Ascending aorta (tissue), 2 donors: Measurements from ENCODE around the gene LMNTD1. TPM values are rescaled to one million over a fixed set of nuclear protein-coding genes. Genes with fewer than 3 reads are reported as not detected.

ENCODE experiments used
- DNase-seq, 2 donors: peaks; one replicate each; pipeline ENCODE4 v3.0.0-alpha.2; 2019; ENCODE audit warnings: low spot score in 2 of 2
- H3K27ac ChIP-seq, 2 donors: fragments of 200-600 bp; sonication (generic); one replicate each; pipeline ENCODE4 v1.5.1; 2016 to 2017; ENCODE audit warnings: mild to moderate bottlenecking in 1 of 2
- H3K27me3 ChIP-seq: fragments of 200-600 bp; sonication (generic); one replicate; pipeline ENCODE4 v1.5.1; 2017
- H3K36me3 ChIP-seq, 2 donors: fragments of 200-600 bp; sonication (generic); one replicate each; pipeline ENCODE4 v1.5.1; 2016
- H3K4me1 ChIP-seq, 2 donors: fragments of 200-600 bp; sonication (generic); one replicate each; pipeline ENCODE4 v1.5.1; 2016 to 2017; ENCODE audit warnings: mild to moderate bottlenecking in 1 of 2
- H3K4me3 ChIP-seq, 2 donors: fragments of 200-600 bp; sonication (generic); one replicate each; pipeline ENCODE4 v1.5.1; 2016 to 2017; ENCODE audit warnings: mild to moderate bottlenecking in 1 of 2
- H3K9me3 ChIP-seq, 2 donors: fragments of 200-600 bp; sonication (generic); one replicate each; pipeline ENCODE4 v1.5.1; 2016
- CTCF ChIP-seq, 3 experiments: fragments of 200-600 bp in 2 of 3; fragments of 450-650 bp in 1 of 3; sonication (generic) in 2 of 3; IDR thresholded peaks; one replicate each; pipeline ENCODE4 v1.5.1; 2016 to 2019; ENCODE audit warnings: antibody characterized with exemption in 3 of 3, mild to moderate bottlenecking in 1 of 3, moderate library complexity in 1 of 3
- intact Hi-C: fragments of 100-400 bp; cut with DNase I; formaldehyde crosslinking; loops from one replicate; pipeline ENCODE4 v1.15.1; 2023
- total RNA-seq: library from RNA; depleted of rRNA; stranded (reverse); fragments of >200 nt; gene quantifications from one replicate; pipeline ENCODE4 v1.1.0, GENCODE V29; 2016

The LMNTD1 gene
- total RNA-seq, 1 donor from 2014 or later, result not detected

DNA sequence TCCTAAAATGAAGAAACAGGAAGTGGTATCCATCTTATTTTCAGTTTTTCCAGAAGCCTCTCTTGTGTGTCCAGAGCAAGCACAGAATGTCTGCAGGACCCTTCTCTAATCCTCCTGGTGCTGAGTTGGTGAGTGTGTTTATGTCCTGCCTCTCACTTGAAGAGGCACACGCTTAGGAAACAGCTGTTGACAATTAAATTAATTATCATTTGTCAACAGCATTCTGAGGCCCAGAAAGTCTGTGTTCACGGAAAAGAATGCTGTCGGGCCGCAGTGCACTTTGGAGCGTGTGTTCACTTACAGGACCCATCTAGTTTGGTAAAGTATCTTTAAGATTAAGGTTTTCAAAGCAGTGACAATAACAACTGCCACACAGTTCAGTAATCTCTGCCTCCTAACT lies 70.5 kb downstream of the LMNTD1 start:
- Histone ChIP-seq H3K4me1 (no peaks in the 10 kb centered on the region), H3K36me3 (no peaks in the 10 kb centered on the region), H3K27ac (no peak overlapping the region), H3K4me3 (no peak overlapping the region), H3K27me3 (no peaks in the 10 kb centered on the region), H3K9me3 (no peaks in the 10 kb centered on the region)
- intact Hi-C loops, result no loop called here
- no peak for TF ChIP-seq CTCF (IDR thresholded peaks at IDR 0.05)
- no peak for DNase-seq

GRCh38 chr12:25480145-25480544 lies 72.9 kb downstream of the LMNTD1 start:
- Histone ChIP-seq H3K4me3 (no peak overlapping the region), H3K27me3 (no peaks in the 10 kb centered on the region), H3K36me3 (no peaks in the 10 kb centered on the region), H3K27ac (no peak overlapping the region), H3K4me1 (no peaks in the 10 kb centered on the region), H3K9me3 (no peaks in the 10 kb centered on the region)
- no peak for DNase-seq
- no peak for TF ChIP-seq CTCF (IDR thresholded peaks at IDR 0.05)
- intact Hi-C loops, result no loop called here

DNA sequence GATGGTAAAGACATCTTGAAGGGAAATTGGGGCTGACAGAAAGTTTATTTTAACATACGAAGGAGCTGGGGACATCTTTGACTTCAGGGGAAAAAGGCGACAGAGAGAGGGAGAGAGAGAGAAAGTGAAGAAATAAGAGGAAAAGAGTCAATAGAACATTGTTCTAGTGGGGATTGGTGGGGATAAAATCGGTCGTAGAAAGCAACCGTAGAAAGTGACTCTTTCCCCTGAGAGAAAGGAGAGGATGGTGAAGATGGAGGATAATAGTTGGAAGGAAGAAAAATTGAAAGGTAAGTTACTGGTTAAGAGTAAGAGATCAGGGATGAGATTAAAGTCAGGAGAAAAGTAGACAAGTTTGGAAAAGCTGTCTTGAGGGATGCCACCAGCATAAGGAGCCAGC lies 75.9 kb downstream of the LMNTD1 start:
- intact Hi-C loops, result no loop called here
- no peak for DNase-seq
- Histone ChIP-seq H3K4me3 (no peak overlapping the region), H3K36me3 (no peaks in the 10 kb centered on the region), H3K9me3 (no peaks in the 10 kb centered on the region), H3K4me1 (no peaks in the 10 kb centered on the region), H3K27ac (no peak overlapping the region), H3K27me3 (no peaks in the 10 kb centered on the region)
- no peak for TF ChIP-seq CTCF (IDR thresholded peaks at IDR 0.05)

- no peak for DNase-seq
These were observed 80.6 kb downstream of the LMNTD1 start for GRCh38 chr12:25472453-25472852.

DNA sequence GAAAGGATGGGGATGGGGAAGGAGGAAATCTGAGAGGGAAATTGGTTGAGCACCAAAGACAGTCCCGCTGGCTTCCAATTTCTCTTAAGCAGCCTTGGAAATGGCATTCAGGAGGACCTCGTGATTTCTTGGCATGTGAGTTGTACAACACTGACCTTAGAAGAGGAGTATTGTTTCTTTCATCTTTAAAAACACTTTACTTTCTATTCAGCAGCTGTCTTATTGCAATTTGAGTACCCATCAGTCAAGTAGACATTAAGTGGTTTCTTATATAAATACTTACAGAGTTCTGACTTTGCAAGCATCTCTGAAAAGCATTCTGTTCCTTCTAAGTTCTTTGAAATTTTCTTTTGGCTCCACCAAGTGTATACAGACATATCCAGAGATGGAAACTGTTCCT lies 83.2 kb downstream of the LMNTD1 start:
- Histone ChIP-seq H3K4me3 (no peak overlapping the region), H3K36me3 (no peaks in the 10 kb centered on the region), H3K9me3 (no peaks in the 10 kb centered on the region), H3K4me1 (no peaks in the 10 kb centered on the region), H3K27ac (no peak overlapping the region), H3K27me3 (no peaks in the 10 kb centered on the region)
- DNase-seq, result no peak
- TF ChIP-seq CTCF (IDR thresholded peaks at IDR 0.05), result no peak
- intact Hi-C loops, result no loop called here

More at GRCh38 chr12:25472453-25472852, 80.6 kb downstream of the LMNTD1 start:
- H3K9me3 ChIP-seq, result no peaks in the 10 kb centered on the region
- intact Hi-C loops, result no loop called here
- no peaks in the 10 kb centered on the region for H3K36me3 ChIP-seq
- no peak overlapping the region for H3K27ac ChIP-seq
- no peak for TF ChIP-seq CTCF (IDR thresholded peaks at IDR 0.05)
- no peaks in the 10 kb centered on the region for H3K27me3 ChIP-seq
- H3K4me1 ChIP-seq, result no peaks in the 10 kb centered on the region
- H3K4me3 ChIP-seq, result no peak overlapping the region

- Histone ChIP-seq H3K4me1 (no peaks in the 10 kb centered on the region), H3K9me3 (no peaks in the 10 kb centered on the region), H3K4me3 (no peak overlapping the region), H3K36me3 (no peaks in the 10 kb centered on the region), H3K27me3 (no peaks in the 10 kb centered on the region), H3K27ac (no peak overlapping the region)
- no peak for DNase-seq
- intact Hi-C loops, result no loop called here
- no peak for TF ChIP-seq CTCF (IDR thresholded peaks at IDR 0.05)
These were observed 83.7 kb downstream of the LMNTD1 start for GRCh38 chr12:25469368-25469767.
